ENCODE data around the gene ZNF862. TPM values are rescaled to one million over a fixed set of nuclear protein-coding genes. Genes with fewer than 3 reads are reported as not detected.

The ZNF862 gene
- total RNA-seq, 1 donor from 2014 or later = 20.7 TPM

GRCh38 chr7:149816267-149816751 lies 21.9 kb upstream of the ZNF862 start:
- ATAC-seq (no peak), DNase-seq (no peak)
- no peaks in the 10 kb centered on the region for H3K4me1 ChIP-seq
- TF ChIP-seq CTCF (IDR thresholded peaks at IDR 0.05) = no peak
- intact Hi-C loops (cut with DNase I) = no loop called here
- no peaks in the 10 kb centered on the region for H3K27me3 ChIP-seq (ENCODE audit: low read depth)
- no peak overlapping the region for H3K27ac ChIP-seq
- H3K9me3 ChIP-seq = no peaks in the 10 kb centered on the region
- H3K4me3 ChIP-seq = no peak overlapping the region
- H3K36me3 ChIP-seq = no peaks in the 10 kb centered on the region

- ATAC-seq = no peak
- intact Hi-C loops (cut with DNase I) = no loop called here
These were observed 21.4 kb upstream of the ZNF862 start for GRCh38 chr7:149816794-149817193.

GRCh38 chr7:149817301-149817771 lies 20.8 kb upstream of the ZNF862 start:
- DNase-seq (peak; percentile 32), ATAC-seq (no peak)
- intact Hi-C loops (cut with DNase I) = no loop called here
- H3K9me3 ChIP-seq = no peaks in the 10 kb centered on the region
- no peaks in the 10 kb centered on the region for H3K36me3 ChIP-seq
- no peak overlapping the region for H3K4me3 ChIP-seq
- no peak overlapping the region for H3K27ac ChIP-seq
- no peak for TF ChIP-seq CTCF (IDR thresholded peaks at IDR 0.05)
- H3K4me1 ChIP-seq = no peaks in the 10 kb centered on the region
- no peaks in the 10 kb centered on the region for H3K27me3 ChIP-seq (ENCODE audit: low read depth)

More at GRCh38 chr7:149816794-149817193, 21.4 kb upstream of the ZNF862 start:
- H3K4me3 ChIP-seq = no peak overlapping the region
- no peak for TF ChIP-seq CTCF (IDR thresholded peaks at IDR 0.05)
- no peaks in the 10 kb centered on the region for H3K27me3 ChIP-seq (ENCODE audit: low read depth)
- H3K27ac ChIP-seq = no peak overlapping the region
- no peaks in the 10 kb centered on the region for H3K4me1 ChIP-seq
- peak; percentile 18 for DNase-seq
- H3K9me3 ChIP-seq = no peaks in the 10 kb centered on the region
- no peaks in the 10 kb centered on the region for H3K36me3 ChIP-seq

- no peaks in the 10 kb centered on the region for H3K4me1 ChIP-seq
- H3K27me3 ChIP-seq (ENCODE audit: low read depth) = no peaks in the 10 kb centered on the region
- intact Hi-C loops (cut with DNase I) = no loop called here
- H3K36me3 ChIP-seq = no peaks in the 10 kb centered on the region
- ATAC-seq (no peak), DNase-seq (peak; percentile 42)
- H3K27ac ChIP-seq = no peak overlapping the region
- no peaks in the 10 kb centered on the region for H3K9me3 ChIP-seq
- no peak for TF ChIP-seq CTCF (IDR thresholded peaks at IDR 0.05)
- H3K4me3 ChIP-seq = no peak overlapping the region
These were observed 20.2 kb upstream of the ZNF862 start for GRCh38 chr7:149817836-149818535.

GRCh38 chr7:149818536-149818840 lies 19.7 kb upstream of the ZNF862 start:
- ATAC-seq = no peak
- DNase-seq = peak; percentile 31
- intact Hi-C loops (cut with DNase I) = no loop called here
- no peaks in the 10 kb centered on the region for H3K4me1 ChIP-seq
- no peaks in the 10 kb centered on the region for H3K27me3 ChIP-seq (ENCODE audit: low read depth)
- H3K27ac ChIP-seq = no peak overlapping the region
- H3K9me3 ChIP-seq = no peaks in the 10 kb centered on the region
- H3K36me3 ChIP-seq = no peaks in the 10 kb centered on the region
- no peak for TF ChIP-seq CTCF (IDR thresholded peaks at IDR 0.05)
- no peak overlapping the region for H3K4me3 ChIP-seq
